K562 (cell line): ENCODE measurements around the gene PODXL2.

Source experiments
- CEBPB ChIP-seq: fragments of 450-650 bp; IDR thresholded peaks from 2 replicates; pipeline ENCODE4 v1.6.1; 2016; ENCODE audit warnings: missing genetic modification characterization, missing compliant biosample characterization
- CTCF ChIP-seq, 3 experiments: IDR thresholded peaks in 2 of 3; conservative IDR thresholded peaks in 1 of 3; 2 replicates each; pipeline ENCODE4 v1.5.1; 2011 to 2012; ENCODE audit warnings: low read length in 3 of 3, mild to moderate bottlenecking in 3 of 3, control low read depth in 2 of 3, improper control_type of control experiment in 1 of 3, inconsistent platforms in 1 of 3, low read depth in 1 of 3, mixed read lengths in 1 of 3, moderate library complexity in 1 of 3; ENCODE audit not compliant: insufficient read depth in 2 of 3
- JUNB ChIP-seq: fragments of 450-650 bp; formaldehyde crosslinking; conservative IDR thresholded peaks from 2 replicates; pipeline ENCODE4 v1.4.0; 2020; ENCODE audit warnings: mild to moderate bottlenecking
- POLR2A ChIP-seq: fragments of 450-650 bp; conservative IDR thresholded peaks from 2 replicates; pipeline ENCODE4 v1.6.1; 2016
- POLR2AphosphoS5 ChIP-seq: IDR thresholded peaks from 2 replicates; pipeline ENCODE4 v1.6.1; 2011; ENCODE audit warnings: mild to moderate bottlenecking, low read depth, low read length, moderate library complexity; ENCODE audit not compliant: control insufficient read depth, insufficient read depth
- RAD21 ChIP-seq, 2 experiments: fragments of 250-450 bp in 1 of 2; fragments of 450-650 bp in 1 of 2; sonication (Bioruptor Pico) in 1 of 2; formaldehyde crosslinking in 1 of 2; IDR thresholded peaks in 1 of 2; conservative IDR thresholded peaks in 1 of 2; 2 replicates each; pipeline versions ENCODE4 v1.4.0 to v1.8.0; 2020 to 2022; ENCODE audit warnings: mild to moderate bottlenecking in 2 of 2, moderate library complexity in 1 of 2

DNA sequence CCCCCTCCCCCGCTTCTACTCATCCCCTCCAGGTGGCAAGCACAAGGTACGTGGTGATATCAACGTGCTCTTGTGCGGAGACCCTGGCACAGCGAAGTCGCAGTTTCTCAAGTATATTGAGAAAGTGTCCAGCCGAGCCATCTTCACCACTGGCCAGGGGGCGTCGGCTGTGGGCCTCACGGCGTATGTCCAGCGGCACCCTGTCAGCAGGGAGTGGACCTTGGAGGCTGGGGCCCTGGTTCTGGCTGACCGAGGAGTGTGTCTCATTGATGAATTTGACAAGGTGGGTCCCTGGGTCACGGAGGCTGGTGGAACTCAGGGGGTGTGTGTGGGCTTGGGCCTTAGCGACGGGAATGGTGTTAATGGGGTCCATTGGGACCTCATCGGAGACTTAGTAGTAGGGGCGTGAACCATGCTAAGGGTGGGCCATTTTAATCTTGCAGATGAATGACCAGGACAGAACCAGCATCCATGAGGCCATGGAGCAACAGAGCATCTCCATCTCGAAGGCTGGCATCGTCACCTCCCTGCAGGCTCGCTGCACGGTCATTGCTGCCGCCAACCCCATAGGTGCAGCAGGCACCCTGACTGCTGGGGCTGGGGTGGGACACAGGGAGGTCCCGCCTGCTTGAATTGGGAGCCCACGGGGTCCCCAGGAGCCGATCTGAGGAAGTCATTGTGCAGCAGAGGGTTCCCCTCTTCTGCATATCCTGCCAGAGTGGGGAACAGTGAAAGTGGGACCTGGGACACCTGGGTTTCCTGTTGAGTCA, 12.0 kb upstream of the PODXL2 start:
- TF ChIP-seq CTCF (IDR thresholded peaks at IDR 0.05 in 2 of 3, conservative IDR thresholded peaks at IDR 0.05 in 1 of 3; ENCODE audit: insufficient read depth in 2 of 3, low read depth in 1 of 3, low read length in 3 of 3) (no peak), RAD21 (CRISPR knock-in tag; conservative IDR thresholded peaks at IDR 0.05 in 1 of 2, IDR thresholded peaks at IDR 0.05 in 1 of 2) (no peak), POLR2AphosphoS5 (no peak), CEBPB (tag) (no peak), POLR2A (no peak), JUNB (CRISPR knock-in tag) (no peak)
